Jurkat, Clone E6-1 (cell line): ENCODE measurements around the gene CHCHD4.
"Not testable (repeated sequence)": the region's sequence is repeated elsewhere in the genome, so short reads cannot be mapped to it uniquely, and the experiment has no call there.

Experiments
- DNase-seq: peaks from one replicate; pipeline ENCODE4 v3.0.0-alpha.2; 2011; ENCODE audit warnings: low read depth, low spot score
- H3K4me3 ChIP-seq: 2 replicates; pipeline ENCODE4 v1.5.1; 2011; ENCODE audit warnings: mild to moderate bottlenecking, low read length, control low read depth, moderate library complexity

CHCHD4 gene

GRCh38 chr3:14124223-14124614 is 451 bp downstream of the CHCHD4 start:
- peak overlapping the region; percentile 76 for H3K4me3 ChIP-seq
- peak; percentile 69 for DNase-seq

- DNase-seq, result no peak
- peak overlapping the region; percentile 76 for H3K4me3 ChIP-seq
Measured at GRCh38 chr3:14123308-14124222, 1.1 kb downstream of the CHCHD4 start.

GRCh38 chr3:14122301-14122700 is 2.4 kb downstream of the CHCHD4 start:
- DNase-seq, result no peak
- H3K4me3 ChIP-seq, result no peak overlapping the region

- H3K4me3 ChIP-seq, result no peak overlapping the region
Measured at GRCh38 chr3:14121859-14122258, 2.8 kb downstream of the CHCHD4 start.

GRCh38 chr3:14120921-14121448 is 3.7 kb downstream of the CHCHD4 start:
- H3K4me3 ChIP-seq, DNase-seq: not testable (repeated sequence)

More at GRCh38 chr3:14121859-14122258, 2.8 kb downstream of the CHCHD4 start:
- DNase-seq, result no peak

- no peak overlapping the region for H3K4me3 ChIP-seq
- DNase-seq, result no peak
Measured at GRCh38 chr3:14120111-14120920, 4.4 kb downstream of the CHCHD4 start.

- DNase-seq, result no peak
- H3K4me3 ChIP-seq, result no peak overlapping the region
Measured at GRCh38 chr3:14119651-14120050, 5.0 kb downstream of the CHCHD4 start.

- no peak for DNase-seq
- H3K4me3 ChIP-seq, result no peak overlapping the region
Measured at GRCh38 chr3:14118400-14119381, 6.0 kb downstream of the CHCHD4 start.

GRCh38 chr3:14117468-14118399 is 6.9 kb downstream of the CHCHD4 start:
- no peak for DNase-seq
- no peak overlapping the region for H3K4me3 ChIP-seq

GRCh38 chr3:14113965-14114635 is 10.6 kb downstream of the CHCHD4 start:
- no peak overlapping the region for H3K4me3 ChIP-seq
- DNase-seq, result no peak

- DNase-seq, result no peak
Measured at GRCh38 chr3:14110699-14111098, 14.0 kb downstream of the CHCHD4 start.

GRCh38 chr3:14109821-14110220 is 14.8 kb downstream of the CHCHD4 start:
- H3K4me3 ChIP-seq, DNase-seq: not testable (repeated sequence)

More at GRCh38 chr3:14110699-14111098, 14.0 kb downstream of the CHCHD4 start:
- H3K4me3 ChIP-seq, result no peak overlapping the region

- H3K4me3 ChIP-seq, result no peak overlapping the region
- no peak for DNase-seq
Measured at GRCh38 chr3:14097616-14098391, 26.9 kb downstream of the CHCHD4 start.

- no peak overlapping the region for H3K4me3 ChIP-seq
- no peak for DNase-seq
Measured at GRCh38 chr3:14096742-14097141, 27.9 kb downstream of the CHCHD4 start.

GRCh38 chr3:14093831-14094230 is 30.8 kb downstream of the CHCHD4 start:
- H3K4me3 ChIP-seq, result no peak overlapping the region

GRCh38 chr3:14092464-14092863 is 32.2 kb downstream of the CHCHD4 start:
- no peak overlapping the region for H3K4me3 ChIP-seq
- DNase-seq, result no peak

More at GRCh38 chr3:14093831-14094230, 30.8 kb downstream of the CHCHD4 start:
- no peak for DNase-seq
